Muscle of leg (tissue), 11 donors: ENCODE results near the gene SNX2. TPM values are rescaled to one million over a fixed set of nuclear protein-coding genes. Genes with fewer than 3 reads are reported as not detected.

Experiments used
- DNase-seq: peaks from one replicate; pipeline ENCODE4 v3.0.0; 2013
- H3K27ac ChIP-seq: one replicate; pipeline ENCODE4 v1.5.1; 2013; ENCODE audit warnings: mild to moderate bottlenecking, low read length, control low read depth
- H3K27me3 ChIP-seq: one replicate; pipeline ENCODE4 v1.6.1; 2013; ENCODE audit warnings: low read length; ENCODE audit not compliant: control insufficient read depth, insufficient read depth
- H3K36me3 ChIP-seq: one replicate; pipeline ENCODE4 v1.6.1; 2013; ENCODE audit warnings: low read length; ENCODE audit not compliant: control insufficient read depth, insufficient read depth
- H3K4me1 ChIP-seq: one replicate; pipeline ENCODE4 v1.6.1; 2013; ENCODE audit warnings: low read length; ENCODE audit not compliant: control insufficient read depth, insufficient read depth
- H3K4me3 ChIP-seq: one replicate; pipeline ENCODE4 v1.5.1; 2013; ENCODE audit warnings: low read length, control low read depth
- H3K9me3 ChIP-seq: replicated peaks from 2 replicates; pipeline ENCODE4 v1.6.1; 2013; ENCODE audit warnings: low read depth, low read length; ENCODE audit not compliant: control insufficient read depth
- WGBS: methylation state at CpG from one replicate; pipeline ENCODE4 v1.1.5; 2013; ENCODE audit warnings: missing lambda C conversion rate; ENCODE audit not compliant: insufficient coverage; 5-methylcytosine and 5-hydroxymethylcytosine counted together
- polyA plus RNA-seq, 8 donors: library from polyadenylated mRNA; unstranded; fragments of 120-200 nt; gene quantifications; one replicate each; pipeline versions ENCODE4 v1.2.1 to v1.2.3, GENCODE V29; 2013; ENCODE audit warnings: inconsistent platforms in 1 of 8, low replicate concordance in 1 of 8; ENCODE audit not compliant: insufficient read length in 8 of 8, insufficient read depth in 1 of 8
- total RNA-seq: library from RNA; stranded (reverse); fragments of 120-200 nt; gene quantifications from one replicate; pipeline ENCODE4 v1.2.4, GENCODE V29; 2013

The SNX2 gene
- total and polyA plus RNA-seq, 9 donors: 46.4 to 65.9 (median 51.6) TPM

DNA sequence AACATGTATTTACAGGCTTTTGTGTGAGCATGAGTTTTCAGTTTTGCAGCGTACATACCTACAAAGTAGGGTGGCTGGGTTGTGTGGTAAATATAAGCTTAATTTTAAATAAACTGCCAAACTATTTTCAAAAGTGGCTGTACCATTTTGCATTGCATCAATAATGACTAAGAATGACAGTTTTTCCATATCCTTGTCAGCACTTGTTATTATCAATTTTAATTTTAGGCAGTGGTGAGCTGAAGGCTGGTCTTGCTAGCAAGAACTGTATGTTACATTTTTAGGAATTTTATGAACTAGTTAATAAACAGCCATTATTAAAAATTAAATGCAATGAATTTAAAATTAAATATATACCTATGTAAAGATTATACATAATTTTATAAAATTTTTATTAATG lies 6.6 kb downstream of the SNX2 start:
- peaks cover 8% of the 10 kb centered on the region for H3K9me3 ChIP-seq
- no CpG with 5 or more reads among the region's 1 CpG for WGBS
- no peak for DNase-seq
- no peak overlapping the region for H3K4me3 ChIP-seq
- H3K27ac ChIP-seq: no peak overlapping the region
- no peaks in the 10 kb centered on the region for H3K4me1 ChIP-seq
- H3K27me3 ChIP-seq: no peaks in the 10 kb centered on the region
- H3K36me3 ChIP-seq: no peaks in the 10 kb centered on the region

DNA sequence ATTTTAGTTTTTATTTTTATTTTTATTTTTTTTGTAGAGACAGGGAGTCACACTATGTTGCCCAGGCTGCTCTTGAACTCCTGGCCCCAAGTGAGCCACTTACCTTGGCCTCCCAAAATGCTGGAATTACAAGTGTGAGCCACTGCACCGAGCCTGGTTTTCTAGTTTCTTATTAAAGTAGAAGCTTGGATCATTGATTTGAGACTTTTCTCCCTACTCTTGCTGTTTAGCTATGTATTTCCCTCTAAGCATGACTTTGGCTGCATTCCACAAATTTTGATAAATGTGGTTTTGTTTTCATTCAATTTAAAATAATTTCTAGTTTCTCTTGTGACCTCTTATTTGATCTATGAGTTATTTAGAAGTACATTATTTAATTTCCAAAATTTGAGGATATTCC lies 10.4 kb downstream of the SNX2 start:
- no CpG with 5 or more reads among the region's 1 CpG for WGBS
- H3K9me3 ChIP-seq: peaks cover 15% of the 10 kb centered on the region

DNA sequence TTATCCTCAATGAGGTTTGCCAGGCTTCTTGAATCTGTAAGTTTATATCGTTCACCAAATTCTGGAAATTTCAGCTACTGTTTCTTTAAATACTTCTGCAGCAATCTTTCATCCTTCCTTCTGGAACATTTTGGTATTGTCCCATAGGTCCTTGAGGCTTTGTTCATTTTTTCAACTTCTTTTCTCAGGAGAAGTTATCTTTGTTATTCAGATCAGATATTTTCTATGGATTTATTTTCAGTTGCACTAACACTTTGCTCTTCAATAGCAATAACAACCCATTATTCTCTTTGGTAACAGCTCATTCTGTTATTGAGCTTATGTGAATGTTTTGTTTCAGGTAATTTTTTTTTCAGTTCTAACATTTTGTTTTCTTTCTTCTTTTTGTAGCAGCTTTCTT lies 13.5 kb downstream of the SNX2 start:
- Histone ChIP-seq H3K4me1 (no peaks in the 10 kb centered on the region), H3K36me3 (no peaks in the 10 kb centered on the region), H3K4me3 (no peak overlapping the region), H3K9me3 (peaks cover 15% of the 10 kb centered on the region), H3K27ac (no peak overlapping the region), H3K27me3 (no peaks in the 10 kb centered on the region)
- WGBS: no CpG with 5 or more reads among the region's 1 CpG
- DNase-seq: no peak

More for the DNA sequence above, 10.4 kb downstream of the SNX2 start:
- no peaks in the 10 kb centered on the region for H3K36me3 ChIP-seq
- H3K4me1 ChIP-seq: no peaks in the 10 kb centered on the region
- no peaks in the 10 kb centered on the region for H3K27me3 ChIP-seq
- H3K4me3 ChIP-seq: no peak overlapping the region
- no peak for DNase-seq
- H3K27ac ChIP-seq: no peak overlapping the region

DNA sequence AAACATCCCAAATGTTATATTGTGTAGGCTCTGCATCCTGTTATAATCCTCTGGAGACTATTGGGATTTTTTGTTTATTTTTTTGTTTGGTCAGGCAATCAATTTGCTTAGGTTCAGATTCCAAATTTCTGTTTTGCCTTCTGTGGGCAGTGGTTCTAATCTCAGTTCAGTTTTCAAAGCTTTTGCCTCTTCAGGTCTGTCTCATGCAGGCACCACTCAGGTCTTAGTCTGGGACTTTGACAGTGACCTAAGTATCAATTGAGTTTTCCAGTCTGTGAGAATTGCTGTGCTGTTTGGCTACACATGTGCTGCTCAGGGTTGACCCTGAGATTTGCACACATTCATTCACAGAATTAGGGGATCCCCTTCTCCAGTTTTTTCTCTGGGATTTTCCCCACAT lies 14.1 kb downstream of the SNX2 start:
- Histone ChIP-seq H3K4me1 (no peaks in the 10 kb centered on the region), H3K36me3 (no peaks in the 10 kb centered on the region), H3K27me3 (no peaks in the 10 kb centered on the region), H3K4me3 (no peak overlapping the region), H3K27ac (no peak overlapping the region), H3K9me3 (peaks cover 15% of the 10 kb centered on the region)
- no peak for DNase-seq

DNA sequence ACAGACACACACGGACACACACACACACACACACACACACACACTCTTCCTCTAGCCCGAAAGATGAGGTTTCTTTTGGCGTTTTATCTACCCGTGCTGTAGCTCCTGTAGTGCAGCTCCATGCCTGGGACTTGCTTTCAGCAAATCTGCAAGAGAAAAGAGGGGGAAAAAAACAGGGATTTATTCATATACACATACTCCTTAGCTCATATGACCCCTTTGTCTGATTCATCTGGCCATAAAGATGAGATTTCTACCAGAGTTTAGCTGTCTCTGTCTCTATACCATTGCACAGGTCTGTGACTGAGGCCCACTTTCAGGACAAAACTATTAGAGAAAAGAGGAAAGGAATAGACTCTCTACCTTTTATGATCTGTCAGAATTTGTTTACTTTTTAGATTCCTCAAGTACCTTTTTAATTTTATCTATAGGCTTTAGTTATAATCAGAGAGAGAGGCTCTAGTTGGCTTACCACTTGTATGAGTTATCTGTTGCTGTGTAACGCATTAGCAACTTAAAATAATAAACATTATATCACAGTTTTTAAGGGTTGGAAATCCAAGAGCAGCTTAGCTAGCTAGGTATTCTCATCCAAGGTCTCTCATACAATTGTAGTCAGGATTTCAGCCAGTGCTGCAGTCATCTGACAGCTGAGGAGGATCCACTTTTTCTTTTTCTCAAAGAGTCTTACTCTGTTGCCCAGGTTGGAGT lies 14.7 kb downstream of the SNX2 start:
- no peaks in the 10 kb centered on the region for H3K4me1 ChIP-seq
- no peak overlapping the region for H3K27ac ChIP-seq
- no CpG with 5 or more reads among the region's 5 CpGs for WGBS
- H3K9me3 ChIP-seq: peaks cover 13% of the 10 kb centered on the region
- H3K36me3 ChIP-seq: no peaks in the 10 kb centered on the region
- H3K4me3 ChIP-seq: no peak overlapping the region
- H3K27me3 ChIP-seq: no peaks in the 10 kb centered on the region
- DNase-seq: no peak

DNA sequence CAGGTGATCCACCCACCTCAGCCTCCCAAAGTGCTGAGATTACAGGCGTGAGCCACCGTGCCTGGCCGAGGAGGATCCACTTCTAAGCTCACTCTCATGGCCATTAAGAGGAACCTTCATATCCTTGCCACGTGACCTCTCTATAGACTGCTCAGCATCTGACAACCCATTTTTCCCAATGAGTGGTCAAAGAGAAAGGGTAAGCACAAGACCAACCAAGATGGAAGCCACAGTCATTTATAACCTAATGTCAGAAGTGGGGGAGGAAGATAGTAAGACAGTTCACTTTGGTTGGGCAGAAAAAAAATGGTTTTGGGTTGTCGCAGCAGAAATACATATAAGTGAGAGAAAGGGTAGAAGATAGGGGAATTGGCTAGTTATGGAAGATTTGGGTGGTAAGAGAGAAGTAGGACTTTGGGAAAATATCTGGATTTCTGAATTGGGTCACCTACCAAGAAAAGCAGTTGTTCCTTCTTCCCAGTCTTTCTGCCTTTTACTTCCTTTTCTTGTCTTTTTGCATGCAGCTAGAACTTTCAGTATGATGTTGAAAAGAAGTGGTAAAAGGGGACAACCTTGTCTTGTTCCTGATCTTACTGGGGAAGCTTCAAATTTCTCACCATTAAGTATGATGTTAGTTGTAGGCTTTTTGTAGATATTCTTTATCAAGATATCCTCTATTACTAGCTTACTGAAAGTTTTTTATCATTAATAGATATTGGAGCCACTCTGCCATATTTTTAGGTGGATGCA lies 15.6 kb downstream of the SNX2 start:
- H3K36me3 ChIP-seq: no peaks in the 10 kb centered on the region
- DNase-seq: no peak
- no peaks in the 10 kb centered on the region for H3K27me3 ChIP-seq
- no peak overlapping the region for H3K4me3 ChIP-seq
- peaks cover 8% of the 10 kb centered on the region for H3K9me3 ChIP-seq
- H3K4me1 ChIP-seq: no peaks in the 10 kb centered on the region
- no peak overlapping the region for H3K27ac ChIP-seq
- 95% methylated on average over 4 of the region's 5 CpGs for WGBS

DNA sequence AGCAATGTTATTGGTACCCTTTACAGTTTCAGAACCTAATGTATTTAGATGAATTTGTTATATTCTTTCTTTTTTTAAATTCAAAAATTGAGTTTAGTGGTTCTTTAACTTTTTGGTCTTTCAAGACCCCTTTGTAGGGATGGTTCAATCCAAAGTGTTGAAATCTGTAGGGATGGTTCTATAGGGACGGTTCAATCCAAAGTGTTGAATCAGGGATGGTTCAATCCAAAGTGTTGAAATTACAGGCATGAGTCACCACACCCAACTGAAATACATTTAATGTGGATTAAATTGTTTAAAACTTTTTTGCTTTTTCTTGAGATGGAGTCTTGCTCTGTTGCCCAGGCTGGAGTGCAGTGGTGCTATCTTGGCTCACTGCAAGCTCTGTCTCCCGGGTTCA lies 30.6 kb downstream of the SNX2 start:
- WGBS: no CpG with 5 or more reads among the region's 2 CpGs
- Histone ChIP-seq H3K27ac (no peak overlapping the region), H3K27me3 (no peaks in the 10 kb centered on the region), H3K9me3 (no peaks in the 10 kb centered on the region), H3K4me1 (no peaks in the 10 kb centered on the region), H3K4me3 (no peak overlapping the region), H3K36me3 (peaks cover 12% of the 10 kb centered on the region)
- no peak for DNase-seq

DNA sequence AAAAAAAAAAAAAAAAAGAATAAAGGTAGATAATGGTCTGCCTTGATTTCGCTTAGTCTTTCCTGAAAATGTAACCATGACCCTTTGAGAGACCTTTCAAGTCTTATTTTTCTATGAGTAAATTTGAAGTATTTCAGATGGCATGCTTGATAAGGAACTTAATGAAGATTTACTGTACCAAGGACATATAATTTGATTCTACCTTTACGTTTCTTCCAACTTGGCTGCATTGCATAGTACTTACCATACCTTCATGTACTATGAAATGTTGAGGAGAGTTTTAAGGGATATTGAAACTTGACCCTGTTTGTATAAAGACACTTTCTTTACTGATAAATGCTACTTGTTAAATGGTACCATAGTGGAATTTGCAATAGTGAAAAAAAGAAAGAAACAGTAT lies 35.5 kb downstream of the SNX2 start:
- peaks cover 3% of the 10 kb centered on the region for H3K36me3 ChIP-seq
- WGBS: no CpG with 5 or more reads among the region's 2 CpGs
- DNase-seq: no peak
- H3K9me3 ChIP-seq: no peaks in the 10 kb centered on the region
- H3K27me3 ChIP-seq: no peaks in the 10 kb centered on the region
- no peaks in the 10 kb centered on the region for H3K4me1 ChIP-seq
- no peak overlapping the region for H3K4me3 ChIP-seq
- no peak overlapping the region for H3K27ac ChIP-seq

DNA sequence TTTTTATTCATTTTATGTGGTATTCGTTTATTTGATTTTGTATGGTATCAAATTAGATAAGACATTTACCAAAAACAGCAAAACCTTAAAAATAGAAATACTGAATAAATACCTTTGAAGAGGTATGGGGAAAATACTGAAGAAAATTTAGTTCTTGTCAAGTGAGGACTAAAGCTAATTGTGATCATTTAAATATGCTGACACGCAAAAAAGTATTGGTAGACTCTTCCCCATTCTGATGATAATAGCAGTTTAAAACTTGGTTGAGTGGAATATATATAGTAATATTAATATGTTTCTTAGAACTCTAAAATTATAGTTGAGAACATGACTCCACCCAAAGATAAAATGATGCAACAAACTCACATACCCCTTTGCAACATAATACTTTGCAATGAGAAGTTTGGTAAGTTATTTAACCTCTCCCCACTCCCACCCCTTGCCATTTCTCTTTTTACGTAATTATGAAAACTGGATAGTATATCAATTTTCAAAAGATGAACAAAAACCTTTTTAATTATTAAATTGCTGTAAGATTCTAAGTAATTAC lies 40.4 kb downstream of the SNX2 start:
- WGBS: no CpG with 5 or more reads among the region's 3 CpGs
- Histone ChIP-seq H3K27me3 (no peaks in the 10 kb centered on the region), H3K36me3 (peaks cover 5% of the 10 kb centered on the region), H3K9me3 (no peaks in the 10 kb centered on the region), H3K4me3 (no peak overlapping the region), H3K27ac (no peak overlapping the region), H3K4me1 (no peaks in the 10 kb centered on the region)
- no peak for DNase-seq

DNA sequence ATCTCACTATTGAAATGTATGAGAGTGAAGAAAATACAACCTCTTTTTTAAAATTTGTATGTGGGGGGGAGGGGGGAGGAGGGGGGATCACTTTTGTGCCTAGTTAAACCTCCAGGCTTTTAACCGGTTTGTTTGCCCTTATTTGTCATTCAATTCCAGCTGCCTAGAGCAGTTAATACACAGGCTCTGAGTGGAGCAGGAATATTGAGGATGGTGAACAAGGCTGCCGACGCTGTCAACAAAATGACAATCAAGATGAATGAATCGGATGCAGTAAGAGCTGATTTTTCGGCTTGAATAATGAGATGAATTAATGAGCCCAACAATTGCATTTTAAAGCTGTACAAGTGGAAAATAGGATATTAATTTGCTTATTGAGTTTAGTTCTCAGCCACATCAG lies 41.9 kb downstream of the SNX2 start:
- H3K4me1 ChIP-seq: no peaks in the 10 kb centered on the region
- no peak overlapping the region for H3K4me3 ChIP-seq
- H3K27ac ChIP-seq: no peak overlapping the region
- no peaks in the 10 kb centered on the region for H3K27me3 ChIP-seq
- no peaks in the 10 kb centered on the region for H3K9me3 ChIP-seq
- no peak for DNase-seq
- WGBS: 77% methylated on average over 5 of the region's 5 CpGs
- H3K36me3 ChIP-seq: peaks cover 9% of the 10 kb centered on the region
